Hippocampal formation (tissue), 2 donors: ENCODE measurements around the gene ING3.
"Not testable (repeated sequence)": the region's sequence is repeated elsewhere in the genome, so short reads cannot be mapped to it uniquely, and the experiment has no call there.

Experiments used
- DNase-seq, 2 donors: peaks; one replicate each; lab custom pipeline; 2025; lab: John Stamatoyannopoulos, UW

ING3 gene

DNA sequence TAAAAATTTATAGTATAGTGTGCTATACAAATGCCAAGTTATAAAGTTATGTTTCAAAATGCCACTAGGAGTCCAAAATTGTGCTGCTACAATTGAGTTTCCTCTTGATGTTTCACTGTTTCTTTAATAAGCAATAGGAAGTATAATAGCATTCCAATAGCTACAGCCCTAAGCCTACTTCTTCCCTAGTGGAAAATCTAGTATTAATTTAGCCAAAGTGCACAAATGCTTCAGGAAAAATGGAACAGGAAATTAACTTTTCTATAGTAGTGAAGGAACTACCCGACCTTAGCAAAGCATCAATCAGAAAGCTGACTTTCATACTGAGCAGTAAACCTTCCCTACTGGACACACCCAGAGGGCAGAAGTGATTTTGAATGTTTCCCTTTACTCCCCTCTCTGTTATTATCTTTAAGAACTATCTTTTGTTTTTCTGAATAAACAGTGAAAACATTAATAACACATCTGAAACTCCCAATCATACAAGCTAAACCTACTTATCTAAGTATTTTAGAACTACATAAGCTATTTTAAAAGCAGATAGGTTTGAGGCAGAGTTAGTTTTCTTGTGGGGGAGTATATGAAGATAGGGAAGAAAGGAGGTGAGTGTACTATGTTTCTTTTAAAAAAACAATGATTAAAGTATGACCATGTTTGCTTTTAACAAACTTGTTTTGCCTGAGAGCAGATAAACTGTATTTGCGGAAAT lies 51.6 kb downstream of the ING3 start:
- no peak for DNase-seq

DNA sequence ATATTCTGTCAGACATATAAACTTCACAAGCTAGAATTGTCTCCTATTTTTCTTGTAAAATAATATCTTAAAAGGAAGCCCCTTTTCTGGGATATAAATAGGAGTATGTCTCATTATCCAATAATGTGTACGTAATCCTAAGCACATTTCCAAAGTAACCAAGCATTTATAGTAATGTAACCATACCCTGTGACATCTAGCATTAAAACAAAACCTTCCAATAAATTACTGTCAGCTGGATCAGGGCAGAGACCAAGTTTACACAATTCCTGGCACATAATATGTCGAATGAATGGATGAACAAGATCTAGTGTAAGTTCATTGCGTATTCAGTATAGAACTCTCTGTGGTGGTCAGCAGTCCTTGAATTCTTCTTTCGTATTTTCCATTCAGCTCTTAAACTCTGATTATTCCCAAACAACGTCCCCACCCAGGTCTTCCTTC lies 52.2 kb downstream of the ING3 start:
- DNase-seq = no peak

DNA sequence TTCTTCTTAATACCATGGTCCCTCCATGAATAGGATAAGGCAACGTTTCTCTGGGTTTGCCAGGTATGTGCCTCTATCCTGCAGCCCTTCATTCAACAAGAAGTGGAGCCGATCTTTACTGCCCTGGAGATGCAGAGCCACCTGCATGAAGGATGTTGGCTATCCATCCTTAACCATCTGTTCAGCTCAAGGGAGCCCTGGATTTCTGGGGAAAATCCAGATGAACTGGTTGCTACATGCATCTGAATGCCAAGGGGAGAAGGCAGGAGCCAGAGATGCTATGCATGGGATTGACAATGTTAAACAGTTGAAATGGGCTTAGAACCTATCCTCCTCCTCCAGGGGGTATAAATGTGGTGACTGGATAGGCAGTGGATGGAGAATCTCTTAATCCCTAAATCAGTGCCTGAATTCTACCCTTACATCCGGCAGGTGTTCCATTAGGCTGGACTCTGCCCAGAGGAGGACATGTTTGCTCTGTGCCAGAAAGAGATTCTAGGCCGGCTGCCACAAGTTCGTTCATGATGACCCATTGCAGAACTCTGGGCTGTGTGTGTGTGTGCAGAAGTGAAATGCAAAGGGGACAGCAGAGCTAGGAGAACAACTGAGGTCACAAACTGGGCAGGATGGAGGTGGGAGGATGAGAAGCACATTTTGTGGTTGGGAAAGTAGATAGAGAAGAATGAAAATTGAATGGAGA lies 53.6 kb downstream of the ING3 start:
- DNase-seq = no peak

DNA sequence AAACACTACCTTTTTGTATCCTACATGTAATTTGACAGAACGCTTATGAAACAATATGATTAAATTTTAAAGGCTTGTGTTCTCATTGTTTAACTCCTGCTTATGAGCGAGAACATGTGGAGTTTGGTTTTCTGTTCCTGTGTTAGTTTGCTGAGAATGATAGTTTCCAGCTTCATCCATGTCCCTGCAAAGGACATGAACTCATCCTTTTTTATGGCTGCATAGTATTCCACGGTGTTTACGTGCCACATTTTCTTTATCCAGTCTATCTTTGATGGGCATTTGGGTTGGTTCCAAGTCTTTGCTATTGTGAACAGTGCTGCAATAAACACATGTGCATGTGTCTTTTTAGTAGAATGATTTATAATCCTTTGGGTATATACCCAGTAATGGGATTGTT lies 54.5 kb downstream of the ING3 start:
- DNase-seq = not testable (repeated sequence)

DNA sequence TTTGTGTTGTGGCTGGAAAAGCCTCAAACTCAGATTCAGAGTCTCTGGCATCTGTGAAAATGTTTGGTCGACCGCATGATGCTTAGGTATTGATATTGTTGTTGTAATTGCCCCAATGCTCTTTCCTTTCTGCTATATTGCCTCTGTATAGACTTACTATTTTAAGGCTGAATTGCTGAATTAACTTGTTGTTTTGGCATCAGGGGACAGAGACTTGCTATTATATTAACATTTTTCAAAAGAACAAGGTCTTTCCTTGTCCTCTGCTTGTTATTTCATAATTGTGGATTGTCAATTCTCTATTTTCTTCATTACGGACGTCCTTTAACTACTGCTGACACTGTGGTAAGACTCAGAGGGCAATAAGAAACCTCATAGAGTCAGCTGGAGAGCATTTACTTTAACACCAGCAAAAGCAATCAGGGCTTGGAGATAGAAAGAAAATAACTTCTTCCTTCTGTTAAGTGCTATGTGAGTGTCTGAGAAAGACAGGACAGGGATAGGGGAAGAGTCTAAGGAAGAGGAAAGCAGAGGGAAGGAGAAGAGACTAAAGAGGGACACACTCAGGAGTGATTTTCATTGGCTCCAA lies 55.5 kb downstream of the ING3 start:
- no peak for DNase-seq

DNA sequence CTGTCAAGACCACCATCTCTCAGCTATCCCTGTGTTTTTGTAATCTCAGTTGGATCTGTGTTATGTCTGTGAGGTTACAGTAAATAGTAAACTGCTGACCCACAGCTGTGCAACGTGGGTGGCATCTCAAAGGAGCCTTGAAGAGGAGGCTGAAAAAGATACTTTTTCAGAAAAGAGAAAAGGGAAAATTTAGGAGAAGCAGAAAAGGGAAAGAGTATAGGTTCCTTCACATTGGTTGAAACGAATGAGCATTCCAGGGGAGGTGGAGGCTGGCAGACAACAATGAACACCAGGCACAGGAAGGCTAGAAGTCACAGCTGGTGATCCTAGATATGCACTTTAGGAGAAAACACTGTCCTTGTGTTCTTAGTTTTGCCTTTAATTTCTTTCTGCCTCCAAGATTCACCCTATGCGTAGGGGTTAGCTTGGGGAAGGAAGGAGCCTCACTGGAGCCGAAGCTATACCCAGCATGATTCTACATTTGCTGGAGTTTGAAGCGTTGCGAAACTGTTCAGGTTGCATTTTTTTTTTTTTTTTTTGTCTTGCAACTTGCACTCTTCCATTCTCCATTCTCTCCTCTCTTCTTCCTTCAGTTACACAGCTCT lies 56.2 kb downstream of the ING3 start:
- DNase-seq = no peak

DNA sequence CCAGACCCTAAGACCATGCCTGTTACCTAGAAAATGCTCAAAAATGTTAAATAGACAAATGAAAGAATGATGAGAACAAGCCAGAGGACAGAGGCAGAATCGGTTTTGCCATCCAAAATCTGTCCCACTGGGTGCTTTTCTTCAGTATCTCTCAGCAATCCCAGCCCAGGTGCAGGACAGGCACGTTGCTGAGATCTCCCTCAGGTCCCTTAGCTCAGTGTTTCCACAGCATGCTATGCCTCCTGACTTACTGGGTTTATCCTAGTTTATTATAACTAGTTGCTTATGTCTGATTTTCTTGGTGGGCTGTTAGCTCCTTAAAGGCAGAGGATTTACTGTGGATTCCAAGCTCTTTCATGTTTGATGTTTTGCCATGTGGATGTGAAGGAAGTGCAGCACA lies 58.2 kb downstream of the ING3 start:
- no peak for DNase-seq

DNA sequence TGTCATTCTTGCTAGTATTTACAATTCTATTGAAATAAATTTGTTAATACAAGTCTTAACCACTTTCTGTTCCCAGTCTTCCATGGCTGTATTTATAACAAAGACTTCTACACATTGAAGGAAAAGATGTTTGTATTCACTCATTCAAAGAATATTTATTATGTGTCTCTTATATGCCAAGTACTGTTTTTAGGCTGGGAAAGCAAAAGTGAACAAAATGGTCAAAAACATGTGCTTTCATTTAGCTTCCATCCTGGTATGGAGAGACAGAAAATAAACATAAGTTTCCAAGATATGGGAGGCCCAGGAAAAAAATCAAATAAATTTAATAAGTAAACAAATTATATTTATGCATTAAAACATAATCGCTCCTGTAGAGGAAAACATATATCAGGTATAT lies 60.8 kb downstream of the ING3 start:
- no peak for DNase-seq

DNA sequence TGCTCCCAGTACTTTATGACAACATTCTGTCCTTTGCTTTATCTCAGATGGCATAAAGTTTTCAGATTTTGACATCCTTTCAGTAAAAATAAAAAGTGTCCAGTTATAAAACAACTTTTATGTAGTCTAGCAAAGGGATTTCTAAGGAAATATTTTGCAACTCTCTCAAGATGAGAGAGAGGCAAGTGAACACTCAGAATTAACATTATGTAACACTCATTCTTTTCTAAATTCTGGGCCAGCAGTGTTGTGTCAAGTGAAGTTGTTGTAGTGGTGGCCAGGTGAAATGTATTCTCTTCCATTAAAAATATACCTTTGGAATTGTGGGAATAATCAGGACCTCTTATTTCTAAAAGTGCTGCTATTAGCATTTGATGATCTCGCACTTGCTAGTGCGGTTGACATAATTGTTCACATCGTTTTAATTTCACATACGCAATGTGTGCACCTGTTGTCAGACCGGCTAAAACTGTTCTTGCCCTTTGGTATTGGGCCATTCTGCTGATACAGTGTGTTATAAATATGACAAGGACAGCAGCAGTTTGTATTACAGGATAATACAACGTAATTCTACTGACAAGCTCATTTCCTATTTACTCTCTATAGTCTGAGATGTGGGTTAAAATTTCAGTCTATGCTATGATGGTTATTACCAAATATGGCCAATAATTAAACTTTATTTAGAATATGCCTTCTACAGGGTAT lies 61.7 kb downstream of the ING3 start:
- DNase-seq = no peak

DNA sequence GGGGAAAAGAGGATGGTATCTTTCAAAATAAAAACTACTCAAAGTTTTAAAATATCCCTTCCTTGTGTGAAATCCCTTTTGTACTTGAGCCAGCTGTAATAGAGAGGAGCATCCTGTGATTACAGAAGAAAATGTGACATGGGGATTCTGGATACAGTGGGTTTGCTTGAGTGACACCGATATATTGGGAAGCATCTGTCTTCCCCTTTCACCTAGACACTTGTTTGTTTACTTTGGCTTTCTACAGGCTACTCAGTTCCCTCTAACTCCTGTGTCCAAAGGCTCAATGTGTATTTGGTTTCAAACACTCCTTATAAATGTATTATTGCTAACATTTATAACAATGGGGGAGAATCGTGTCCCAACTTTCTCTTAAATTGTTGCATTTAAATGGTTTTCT lies 62.3 kb downstream of the ING3 start:
- DNase-seq = no peak

DNA sequence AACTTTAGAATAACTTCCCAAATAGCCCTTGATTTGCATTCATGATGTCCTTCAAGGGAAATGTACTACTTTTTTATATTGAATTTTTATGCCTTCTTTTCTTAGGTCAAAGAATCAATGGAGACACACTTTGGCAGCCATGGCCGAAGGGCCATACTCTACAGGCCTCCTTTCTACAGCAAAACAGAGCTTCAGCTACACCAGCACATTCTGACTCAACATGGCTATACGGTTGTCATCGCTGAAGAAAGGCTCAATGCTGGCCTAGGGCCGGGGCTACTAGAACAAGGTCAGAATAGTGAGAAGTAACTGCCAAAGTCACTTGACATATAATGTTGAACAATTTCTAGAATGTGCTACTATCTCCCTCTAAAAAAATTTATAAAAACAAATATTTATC lies 65.0 kb downstream of the ING3 start:
- no peak for DNase-seq

DNA sequence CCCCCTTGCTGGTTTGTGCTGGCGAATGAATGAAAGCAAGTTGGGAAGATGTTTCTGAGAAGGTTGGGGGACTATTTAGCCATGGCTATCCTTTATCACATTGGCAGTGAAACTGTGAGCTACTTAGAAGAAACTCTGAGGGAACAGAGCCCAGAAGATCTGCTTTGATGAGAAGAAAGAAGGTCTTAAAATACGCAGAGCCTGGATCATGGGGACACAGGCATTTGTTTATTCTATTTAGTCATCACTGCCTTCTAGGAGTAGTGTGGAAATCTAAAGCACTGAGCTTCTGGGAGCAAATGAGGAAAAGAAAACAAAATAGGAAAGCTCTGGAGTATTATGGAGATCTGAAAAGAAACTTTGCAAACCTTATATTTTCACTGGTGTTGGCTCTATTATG lies 66.4 kb downstream of the ING3 start:
- DNase-seq = no peak

DNA sequence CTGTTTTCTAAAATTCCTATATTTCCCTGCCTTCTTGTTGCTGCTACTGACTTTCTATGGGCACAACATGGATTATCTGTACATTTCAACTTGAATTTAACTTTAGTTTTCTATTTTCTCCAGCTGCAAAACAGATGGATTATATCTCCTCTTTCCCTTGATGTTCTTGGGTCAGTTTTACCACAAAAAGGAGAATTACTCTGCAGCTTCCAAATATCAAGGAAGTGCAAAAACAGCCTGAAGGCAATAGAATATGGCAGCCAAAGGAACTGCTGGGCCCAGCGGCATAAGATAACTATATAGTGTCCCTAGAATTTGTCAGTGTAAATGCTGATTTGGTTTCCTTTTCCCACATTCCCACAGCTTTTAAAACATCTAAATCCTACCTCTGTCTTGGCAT lies 67.0 kb downstream of the ING3 start:
- DNase-seq = no peak

DNA sequence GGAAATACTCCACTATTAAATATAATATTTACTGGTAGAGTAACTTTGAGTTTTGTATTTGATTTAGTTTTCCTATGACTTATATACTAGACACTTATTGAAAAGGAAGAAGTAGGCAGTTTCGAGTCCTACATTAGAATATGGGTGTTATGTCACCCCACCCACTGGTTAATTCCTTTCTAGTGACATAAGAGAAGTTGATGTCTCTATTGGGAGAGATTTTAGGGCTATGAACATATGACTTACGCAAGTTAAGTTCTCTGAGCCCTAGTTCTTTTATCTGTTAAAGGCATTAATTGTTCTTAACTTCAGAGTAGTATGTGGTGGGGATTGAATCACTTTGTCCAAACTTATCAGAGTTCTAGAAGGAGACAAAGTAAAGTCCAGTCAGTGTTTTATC lies 68.4 kb downstream of the ING3 start:
- DNase-seq = no peak

DNA sequence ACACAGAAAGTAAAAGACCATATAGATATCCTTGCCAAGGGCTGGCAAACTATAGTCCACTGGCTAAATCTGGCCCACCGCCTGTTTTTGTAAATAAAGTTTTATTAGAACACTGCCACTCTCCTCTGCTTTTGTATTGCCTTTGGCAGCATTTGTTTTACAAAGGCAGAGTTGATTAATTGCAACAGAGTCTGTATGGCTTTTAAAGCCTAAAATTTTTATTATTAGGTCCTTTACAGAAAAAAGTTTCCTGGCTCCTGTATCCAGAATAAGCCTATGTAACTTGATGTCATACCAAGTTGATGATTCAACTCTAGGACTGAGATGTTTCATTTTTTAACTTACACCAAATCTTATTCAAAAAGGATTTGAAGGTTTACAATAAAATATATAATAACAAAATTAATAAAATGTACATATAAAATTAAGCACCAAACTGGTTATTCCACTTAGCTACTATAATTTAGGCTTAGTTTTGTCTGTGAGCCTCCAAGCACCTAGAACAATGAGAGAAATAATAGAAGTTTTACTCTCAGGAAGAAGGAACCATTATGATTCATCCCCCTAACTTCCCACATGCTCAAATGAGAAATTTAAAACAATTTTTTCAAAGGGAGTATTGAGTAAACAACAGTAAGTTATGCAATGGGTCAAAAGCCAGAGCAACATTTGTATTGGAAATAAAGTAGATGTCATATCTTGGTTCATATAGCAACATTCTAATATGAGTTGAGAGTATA lies 69.8 kb downstream of the ING3 start:
- no peak for DNase-seq

DNA sequence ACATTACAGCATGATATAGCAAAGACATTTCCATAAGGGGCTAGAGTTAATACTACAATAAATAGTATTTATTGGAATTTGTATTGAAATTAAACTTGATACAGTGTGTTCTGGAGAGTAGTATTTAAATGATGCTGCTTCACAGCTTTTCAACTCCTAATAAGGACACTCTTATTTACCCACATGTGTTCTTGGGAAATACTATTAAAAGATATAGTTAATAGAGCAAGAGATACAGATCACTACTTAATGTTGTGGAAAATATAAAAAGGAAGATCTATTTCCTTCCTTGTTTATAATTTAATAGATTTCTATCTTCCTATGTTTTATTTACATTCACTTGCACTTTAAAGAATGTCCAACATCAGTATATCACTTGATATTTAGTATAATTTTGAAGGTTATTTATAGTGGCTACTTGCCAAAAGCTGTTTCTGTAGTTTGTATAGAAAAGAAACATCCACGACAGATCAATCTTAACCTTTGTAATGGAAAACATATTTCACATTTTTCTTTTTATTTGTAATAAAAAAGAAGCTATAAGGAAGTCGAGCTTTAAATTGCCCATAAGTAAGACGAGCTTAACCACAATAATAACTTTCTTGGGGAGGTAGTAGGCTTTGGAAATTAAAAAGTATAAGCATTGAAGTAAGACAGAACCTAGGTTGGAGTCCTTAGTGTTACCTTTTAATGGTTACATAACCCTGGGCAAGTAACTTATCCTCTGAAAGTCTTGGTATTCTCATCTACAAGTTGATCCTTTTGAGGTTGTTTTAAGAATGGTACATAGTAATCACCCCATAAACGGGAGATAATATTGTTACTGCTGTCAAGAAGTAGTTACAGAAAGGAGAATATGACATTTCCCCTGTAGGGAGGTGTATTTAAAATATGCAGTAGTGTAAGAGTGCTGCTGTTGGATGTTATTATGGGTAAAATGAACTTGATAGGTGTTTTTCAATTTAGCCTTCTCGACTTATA lies 70.7 kb downstream of the ING3 start:
- no peak for DNase-seq

DNA sequence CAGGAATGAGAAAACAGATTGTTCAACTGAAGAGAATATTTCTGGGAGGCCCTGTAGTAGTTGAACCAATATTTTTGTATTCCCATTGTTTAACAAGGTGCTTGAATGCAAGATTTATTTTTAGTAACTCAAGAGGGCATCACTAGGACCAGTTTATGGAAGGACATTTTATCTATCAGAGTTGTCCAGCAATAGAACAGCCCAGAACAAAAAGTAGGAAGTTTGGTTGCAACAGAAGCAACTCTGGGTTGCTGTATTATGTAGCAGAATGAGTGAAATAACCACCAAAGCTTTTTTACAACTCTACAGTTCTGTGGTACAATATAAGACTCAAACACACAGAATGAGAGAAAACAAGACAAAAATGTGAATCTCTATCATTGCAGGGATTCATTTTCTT lies 72.6 kb downstream of the ING3 start:
- DNase-seq = no peak

DNA sequence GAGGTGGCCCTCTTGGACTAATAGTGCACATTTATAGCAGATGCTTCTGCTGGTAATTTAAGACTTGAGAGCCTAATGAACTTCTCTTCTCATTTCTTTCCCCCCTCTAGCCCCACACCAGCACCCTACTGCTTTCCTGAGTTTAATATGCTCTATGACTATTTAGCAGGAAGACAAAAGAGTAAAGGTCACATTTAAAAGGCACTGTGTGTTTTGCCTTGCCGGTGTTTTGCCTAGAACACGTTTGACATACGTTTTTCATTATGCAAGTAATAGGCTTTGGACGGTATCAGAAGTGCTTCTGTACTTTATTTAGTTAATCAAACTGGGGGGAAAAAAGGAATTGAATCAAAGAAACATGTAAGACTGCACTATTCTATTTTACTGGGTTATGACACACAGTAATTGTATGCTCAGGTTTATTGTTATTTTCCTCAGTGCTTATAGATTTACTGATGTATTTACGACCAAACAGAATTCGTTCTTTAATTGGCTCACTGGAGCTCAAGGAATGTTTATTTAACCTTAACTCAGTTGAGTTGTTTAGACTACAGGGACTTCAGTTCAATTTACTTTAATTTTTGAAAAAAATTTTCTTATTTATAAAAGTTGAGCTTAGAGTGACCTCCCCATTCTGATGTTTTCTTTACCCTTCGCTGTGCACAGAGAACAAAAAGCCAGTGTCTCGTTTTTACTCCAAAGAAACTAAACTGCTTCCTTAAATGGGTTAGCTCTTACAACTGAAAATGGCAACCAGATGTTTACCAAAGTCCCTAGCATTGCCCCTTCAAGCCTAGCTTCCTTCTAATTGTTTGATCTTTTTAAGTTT lies 73.3 kb downstream of the ING3 start:
- DNase-seq = no peak

DNA sequence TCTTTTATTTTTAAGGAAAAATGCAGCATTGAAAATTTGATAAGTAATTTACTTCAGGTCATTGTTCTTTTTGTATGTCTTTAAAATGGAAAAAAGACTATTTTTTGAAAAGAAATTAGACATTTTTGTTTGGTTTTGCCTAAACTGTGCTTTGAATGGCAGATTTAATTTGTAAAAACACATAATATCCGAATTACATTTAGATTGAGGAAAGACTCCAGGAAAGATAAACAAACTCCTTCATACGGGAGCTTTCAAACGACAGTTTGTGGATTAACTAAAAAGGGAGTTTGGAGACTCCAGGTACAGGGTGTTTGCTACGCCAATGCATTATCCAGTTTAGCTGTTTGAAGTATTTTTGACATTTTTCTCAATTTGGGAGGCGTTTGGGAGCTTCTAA lies 74.0 kb downstream of the ING3 start:
- DNase-seq = no peak

DNA sequence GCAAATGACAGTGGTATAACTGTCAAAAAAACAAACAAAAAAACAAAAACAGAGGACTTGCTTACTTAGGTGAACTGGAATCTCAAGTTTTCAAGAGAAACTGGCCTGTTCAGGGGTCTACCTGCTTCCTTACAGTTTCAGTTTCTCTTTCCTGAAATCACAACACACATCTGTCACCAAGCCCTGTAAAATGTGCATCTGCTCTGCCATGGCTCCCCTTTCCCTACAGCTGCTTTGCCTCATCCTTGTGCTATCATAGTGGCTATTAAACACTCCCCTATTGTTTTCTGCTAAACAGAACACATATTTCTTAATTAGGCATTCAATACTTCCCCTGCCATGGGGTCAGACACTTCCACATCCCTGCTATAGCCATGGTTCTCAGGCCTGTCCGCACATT lies 75.6 kb downstream of the ING3 start:
- no peak for DNase-seq
